ENCODE data around the gene OR10D3. TPM values are rescaled to one million over a fixed set of nuclear protein-coding genes. Genes with fewer than 3 reads are reported as not detected.

Gene OR10D3, protein sequence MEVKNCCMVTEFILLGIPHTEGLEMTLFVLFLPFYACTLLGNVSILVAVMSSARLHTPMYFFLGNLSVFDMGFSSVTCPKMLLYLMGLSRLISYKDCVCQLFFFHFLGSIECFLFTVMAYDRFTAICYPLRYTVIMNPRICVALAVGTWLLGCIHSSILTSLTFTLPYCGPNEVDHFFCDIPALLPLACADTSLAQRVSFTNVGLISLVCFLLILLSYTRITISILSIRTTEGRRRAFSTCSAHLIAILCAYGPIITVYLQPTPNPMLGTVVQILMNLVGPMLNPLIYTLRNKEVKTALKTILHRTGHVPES
- not detected in 2 replicates for total RNA-seq

DNA sequence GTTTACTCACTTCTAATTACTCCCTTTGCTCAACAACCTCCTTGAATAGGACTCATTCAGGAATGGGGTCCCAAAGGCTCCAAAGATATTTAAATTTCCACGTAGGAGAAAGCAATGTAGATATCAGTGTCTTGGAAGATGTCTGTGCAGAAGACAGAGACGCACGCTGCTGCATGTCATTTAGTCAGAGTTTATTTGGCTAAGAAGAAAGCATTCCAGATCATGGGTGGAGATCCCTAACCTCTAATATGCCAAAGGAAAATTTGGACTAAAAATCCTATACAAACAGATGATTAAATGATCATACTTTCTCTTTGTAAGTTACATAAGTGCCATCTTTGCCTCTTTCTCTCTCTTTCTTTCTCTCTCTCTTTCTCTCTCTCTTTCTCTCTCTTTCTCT, at the start of gene OR10D3:
Gene OR10D3 (plus strand): TSS at position 278 of the 400 bp plus-strand sequence. CDS start 1,925 bp downstream, outside the sequence.

Other genes starting within 250 kb of the OR10D3 start
- gene OR4D5, start 243.7 kb upstream of the OR10D3 start, total RNA-seq, result not detected in 2 replicates
- gene OR6T1, start 239.5 kb upstream of the OR10D3 start, total RNA-seq, result not detected in 2 replicates
- not detected in 2 replicates for gene OR10S1, start 205.6 kb upstream of the OR10D3 start, total RNA-seq
- gene OR10G6, start 188.2 kb upstream of the OR10D3 start, total RNA-seq, result not detected in 2 replicates
- gene OR10G4, start 170.3 kb upstream of the OR10D3 start, total RNA-seq, result 0.33 TPM in 1 of 2 replicates, not detected in the other
- 0.65 TPM in 1 of 2 replicates, not detected in the other for gene OR10G9, start 160.3 kb upstream of the OR10D3 start, total RNA-seq
- 0.19 and 0.33 TPM in 2 replicates for gene OR10G8, start 156.5 kb upstream of the OR10D3 start, total RNA-seq
- gene OR10G7, start 142.0 kb upstream of the OR10D3 start, total RNA-seq, result not detected in 2 replicates
- gene VWA5A, start 67.9 kb upstream of the OR10D3 start, total RNA-seq, result 13.1 and 13.2 TPM in 2 replicates
- not detected in 2 replicates for gene OR8G1, start 57.8 kb downstream of the OR10D3 start, total RNA-seq
- not detected in 2 replicates for gene OR8G5, start 73.0 kb downstream of the OR10D3 start, total RNA-seq
- not detected in 2 replicates for gene OR8D1, start 130.6 kb downstream of the OR10D3 start, total RNA-seq
- gene OR8D2, start 136.9 kb downstream of the OR10D3 start, total RNA-seq, result not detected in 2 replicates
- not detected in 2 replicates for gene OR8B2, start 201.2 kb downstream of the OR10D3 start, total RNA-seq
- gene OR8B3, start 215.7 kb downstream of the OR10D3 start, total RNA-seq, result not detected in 2 replicates
- gene OR8B4, start 241.5 kb downstream of the OR10D3 start, total RNA-seq, result not detected in 2 replicates

Data from vein endothelial cell (primary cell).